Parathyroid adenoma (tissue), 2 donors: ENCODE results near the gene RPUSD2.

Experiments used
- H2AFZ ChIP-seq: fragments of 300-600 bp; sonication (generic); one replicate; pipeline ENCODE4 v1.7.0; 2017; ENCODE audit warnings: antibody characterized with exemption, mild to moderate bottlenecking
- H3K27ac ChIP-seq: fragments of 300-600 bp; sonication (generic); one replicate; pipeline ENCODE4 v1.7.0; 2017
- H3K27me3 ChIP-seq: fragments of 300-600 bp; sonication (generic); one replicate; pipeline ENCODE4 v1.7.0; 2017; ENCODE audit warnings: low read length; ENCODE audit not compliant: control insufficient read depth, insufficient read depth
- H3K36me3 ChIP-seq: fragments of 300-600 bp; sonication (generic); one replicate; pipeline ENCODE4 v1.7.0; 2017; ENCODE audit warnings: low read length; ENCODE audit not compliant: control insufficient read depth, insufficient read depth
- H3K4me1 ChIP-seq: fragments of 300-600 bp; sonication (generic); one replicate; pipeline ENCODE4 v1.7.0; 2017; ENCODE audit warnings: control low read depth
- H3K4me2 ChIP-seq: fragments of 300-600 bp; sonication (generic); one replicate; pipeline ENCODE4 v1.7.0; 2017; ENCODE audit warnings: low read length
- H3K4me3 ChIP-seq: fragments of 300-600 bp; sonication (generic); one replicate; pipeline ENCODE4 v1.7.0; 2017; ENCODE audit warnings: low read depth, low read length
- H3K79me2 ChIP-seq: fragments of 300-600 bp; sonication (generic); one replicate; pipeline ENCODE4 v1.7.0; 2017; ENCODE audit warnings: control low read depth
- H3K9ac ChIP-seq: fragments of 300-600 bp; sonication (generic); one replicate; pipeline ENCODE4 v1.7.0; 2017; ENCODE audit warnings: mild to moderate bottlenecking
- H3K9me3 ChIP-seq: fragments of 300-600 bp; sonication (generic); one replicate; pipeline ENCODE4 v1.7.0; 2017; ENCODE audit warnings: low read length; ENCODE audit not compliant: control insufficient read depth
- CTCF ChIP-seq: fragments of 300-600 bp; sonication (generic); IDR thresholded peaks from one replicate; pipeline ENCODE4 v1.7.0; 2017; ENCODE audit warnings: antibody characterized with exemption, mild to moderate bottlenecking
- donor health status: primary hyperparathyroidism.

Gene RPUSD2

GRCh38 chr15:40595219-40595618 lies 26.1 kb downstream of the RPUSD2 start:
- no peak overlapping the region for H3K4me3 ChIP-seq
- H3K4me1 ChIP-seq: no peaks in the 10 kb centered on the region
- H3K79me2 ChIP-seq: no peaks in the 10 kb centered on the region
- TF ChIP-seq CTCF: no peak
- H3K9me3 ChIP-seq: no peaks in the 10 kb centered on the region
- H3K36me3 ChIP-seq: no peaks in the 10 kb centered on the region
- no peak overlapping the region for H3K27ac ChIP-seq
- H2AFZ ChIP-seq: peak overlapping the region; percentile 87
- no peak overlapping the region for H3K9ac ChIP-seq
- no peaks in the 10 kb centered on the region for H3K27me3 ChIP-seq
- peak overlapping the region; percentile 92 for H3K4me2 ChIP-seq

- H3K36me3 ChIP-seq: no peaks in the 10 kb centered on the region
- no peak overlapping the region for H3K4me2 ChIP-seq
- H3K4me3 ChIP-seq: no peak overlapping the region
- no peak for TF ChIP-seq CTCF
- no peak overlapping the region for H3K27ac ChIP-seq
- H3K9me3 ChIP-seq: no peaks in the 10 kb centered on the region
- H2AFZ ChIP-seq: no peak overlapping the region
- no peak overlapping the region for H3K9ac ChIP-seq
- no peaks in the 10 kb centered on the region for H3K27me3 ChIP-seq
- H3K4me1 ChIP-seq: no peaks in the 10 kb centered on the region
- H3K79me2 ChIP-seq: no peaks in the 10 kb centered on the region
These were observed 26.7 kb downstream of the RPUSD2 start for GRCh38 chr15:40595773-40596172.

GRCh38 chr15:40597024-40597423 lies 27.9 kb downstream of the RPUSD2 start:
- Histone ChIP-seq H3K27me3 (no peaks in the 10 kb centered on the region), H3K4me3 (no peak overlapping the region), H3K9ac (no peak overlapping the region), H3K4me1 (no peaks in the 10 kb centered on the region), H3K36me3 (no peaks in the 10 kb centered on the region), H3K4me2 (no peak overlapping the region), H2AFZ (no peak overlapping the region), H3K79me2 (no peaks in the 10 kb centered on the region), H3K9me3 (no peaks in the 10 kb centered on the region), H3K27ac (no peak overlapping the region)
- no peak for TF ChIP-seq CTCF

- no peak for TF ChIP-seq CTCF
- H3K4me1 ChIP-seq: no peaks in the 10 kb centered on the region
- H3K79me2 ChIP-seq: no peaks in the 10 kb centered on the region
- H3K36me3 ChIP-seq: no peaks in the 10 kb centered on the region
- no peak overlapping the region for H3K4me3 ChIP-seq
- H3K9me3 ChIP-seq: no peaks in the 10 kb centered on the region
- H3K9ac ChIP-seq: no peak overlapping the region
- no peak overlapping the region for H3K27ac ChIP-seq
- no peaks in the 10 kb centered on the region for H3K27me3 ChIP-seq
- no peak overlapping the region for H2AFZ ChIP-seq
- no peak overlapping the region for H3K4me2 ChIP-seq
These were observed 29.0 kb downstream of the RPUSD2 start for GRCh38 chr15:40598126-40598525.

- H3K4me3 ChIP-seq: no peak overlapping the region
- no peak overlapping the region for H2AFZ ChIP-seq
- no peak for TF ChIP-seq CTCF
These were observed 29.6 kb downstream of the RPUSD2 start for GRCh38 chr15:40598672-40599071.

More at GRCh38 chr15:40598672-40599071, 29.6 kb downstream of the RPUSD2 start:
- Histone ChIP-seq H3K27ac (no peak overlapping the region), H3K27me3 (no peaks in the 10 kb centered on the region), H3K9me3 (no peaks in the 10 kb centered on the region), H3K36me3 (no peaks in the 10 kb centered on the region), H3K4me1 (no peaks in the 10 kb centered on the region), H3K9ac (no peak overlapping the region), H3K79me2 (no peaks in the 10 kb centered on the region), H3K4me2 (no peak overlapping the region)
